Measurements from ENCODE around the gene HSPA4. TPM values are rescaled to one million over a fixed set of nuclear protein-coding genes. Genes with fewer than 3 reads are reported as not detected.

Gene HSPA4
- total RNA-seq, 1 donor from 2014 or later: 112 TPM

DNA sequence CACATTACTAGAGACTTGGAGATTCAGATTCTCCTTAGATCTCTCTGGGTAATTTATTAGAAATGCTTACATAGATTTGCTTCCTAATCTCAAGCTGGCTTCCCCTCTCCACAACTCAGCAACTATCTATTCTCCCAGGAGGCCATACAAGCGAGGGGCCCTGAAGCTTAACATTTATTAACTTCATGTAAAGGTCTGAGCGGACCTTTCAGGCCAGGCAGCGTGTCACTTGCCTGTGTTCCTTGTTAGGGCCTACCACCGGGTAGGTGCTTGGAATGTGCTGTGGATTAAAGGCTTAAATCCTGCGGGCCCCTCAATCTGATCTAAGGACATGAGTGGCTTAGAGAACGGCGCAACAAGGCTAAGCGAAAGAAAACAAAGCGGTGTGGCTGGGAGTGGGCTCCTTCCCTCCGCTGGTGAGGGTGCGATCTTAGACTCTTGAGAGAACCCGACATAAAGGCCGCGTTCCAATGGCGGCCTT, 712 bp upstream of the HSPA4 start:
- peak overlapping the region; percentile 90 for H3K4me3 Mint-ChIP-seq (ENCODE audit: unreplicated experiment)
- TF ChIP-seq, protein P1, sequence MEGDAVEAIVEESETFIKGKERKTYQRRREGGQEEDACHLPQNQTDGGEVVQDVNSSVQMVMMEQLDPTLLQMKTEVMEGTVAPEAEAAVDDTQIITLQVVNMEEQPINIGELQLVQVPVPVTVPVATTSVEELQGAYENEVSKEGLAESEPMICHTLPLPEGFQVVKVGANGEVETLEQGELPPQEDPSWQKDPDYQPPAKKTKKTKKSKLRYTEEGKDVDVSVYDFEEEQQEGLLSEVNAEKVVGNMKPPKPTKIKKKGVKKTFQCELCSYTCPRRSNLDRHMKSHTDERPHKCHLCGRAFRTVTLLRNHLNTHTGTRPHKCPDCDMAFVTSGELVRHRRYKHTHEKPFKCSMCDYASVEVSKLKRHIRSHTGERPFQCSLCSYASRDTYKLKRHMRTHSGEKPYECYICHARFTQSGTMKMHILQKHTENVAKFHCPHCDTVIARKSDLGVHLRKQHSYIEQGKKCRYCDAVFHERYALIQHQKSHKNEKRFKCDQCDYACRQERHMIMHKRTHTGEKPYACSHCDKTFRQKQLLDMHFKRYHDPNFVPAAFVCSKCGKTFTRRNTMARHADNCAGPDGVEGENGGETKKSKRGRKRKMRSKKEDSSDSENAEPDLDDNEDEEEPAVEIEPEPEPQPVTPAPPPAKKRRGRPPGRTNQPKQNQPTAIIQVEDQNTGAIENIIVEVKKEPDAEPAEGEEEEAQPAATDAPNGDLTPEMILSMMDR (IDR thresholded peaks at IDR 0.05): no peak
- no peaks in the 10 kb centered on the region for H3K27me3 Mint-ChIP-seq (ENCODE audit: low read depth)
- H3K4me1 Mint-ChIP-seq (ENCODE audit: low read depth): peaks cover 76% of the 10 kb centered on the region
- peak overlapping the region; percentile 99 for H3K27ac Mint-ChIP-seq (ENCODE audit: unreplicated experiment)
- no peak for DNase-seq (ENCODE audit: low spot score)
- no peaks in the 10 kb centered on the region for H3K36me3 Mint-ChIP-seq (ENCODE audit: low read depth)
- no peaks in the 10 kb centered on the region for H3K9me3 Mint-ChIP-seq (ENCODE audit: low read depth)

DNA sequence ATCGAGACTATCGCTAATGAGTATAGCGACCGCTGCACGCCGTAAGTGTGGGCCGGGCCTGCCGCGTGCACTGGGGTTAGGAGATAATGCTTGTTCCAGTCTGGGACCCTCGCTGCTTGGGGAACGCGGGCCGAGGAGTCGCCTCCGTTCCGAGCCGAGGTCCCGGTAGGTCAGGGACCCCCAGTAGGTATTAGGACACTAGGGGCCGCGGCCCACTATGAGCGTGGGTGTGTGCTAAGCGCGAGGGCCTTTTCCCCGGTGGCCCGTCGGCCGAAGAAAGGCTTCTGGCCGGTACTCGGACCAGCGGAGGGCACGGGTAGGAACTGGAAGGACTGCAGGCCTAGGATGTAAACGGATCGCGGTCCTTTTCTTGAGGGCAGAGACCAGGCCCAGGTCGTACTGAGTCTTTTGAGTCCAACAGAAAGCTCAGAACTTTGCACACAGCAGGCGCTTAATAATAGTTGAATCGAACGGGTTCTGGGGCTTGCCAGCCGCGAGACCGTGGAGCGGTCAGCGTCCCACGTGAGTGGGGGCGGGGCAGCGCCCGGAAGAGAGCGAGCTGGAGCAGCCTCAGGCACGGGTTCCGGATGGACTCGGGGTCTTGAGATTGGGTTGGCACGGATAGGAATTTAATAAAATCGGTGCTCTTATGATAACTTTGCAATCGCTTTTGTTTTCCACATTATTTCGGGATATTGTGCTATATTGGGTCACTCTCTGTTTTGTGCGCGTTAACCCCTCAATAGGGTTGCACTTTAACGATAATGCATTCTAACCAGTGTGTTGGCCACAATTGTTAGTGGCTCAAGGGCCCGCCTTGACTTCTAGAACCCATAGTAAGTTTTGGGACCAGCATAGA, 733 bp downstream of the HSPA4 start:
- no peak for DNase-seq (ENCODE audit: low spot score)
- Mint-ChIP-seq H3K27ac (ENCODE audit: unreplicated experiment) (peak overlapping the region; percentile 99), H3K9me3 (ENCODE audit: low read depth) (no peaks in the 10 kb centered on the region), H3K4me3 (ENCODE audit: unreplicated experiment) (peak overlapping the region; percentile 90), H3K27me3 (ENCODE audit: low read depth) (no peaks in the 10 kb centered on the region), H3K4me1 (ENCODE audit: low read depth) (peaks cover 75% of the 10 kb centered on the region), H3K36me3 (ENCODE audit: low read depth) (no peaks in the 10 kb centered on the region)
- TF ChIP-seq, protein P1 (IDR thresholded peaks at IDR 0.05): no peak

DNA sequence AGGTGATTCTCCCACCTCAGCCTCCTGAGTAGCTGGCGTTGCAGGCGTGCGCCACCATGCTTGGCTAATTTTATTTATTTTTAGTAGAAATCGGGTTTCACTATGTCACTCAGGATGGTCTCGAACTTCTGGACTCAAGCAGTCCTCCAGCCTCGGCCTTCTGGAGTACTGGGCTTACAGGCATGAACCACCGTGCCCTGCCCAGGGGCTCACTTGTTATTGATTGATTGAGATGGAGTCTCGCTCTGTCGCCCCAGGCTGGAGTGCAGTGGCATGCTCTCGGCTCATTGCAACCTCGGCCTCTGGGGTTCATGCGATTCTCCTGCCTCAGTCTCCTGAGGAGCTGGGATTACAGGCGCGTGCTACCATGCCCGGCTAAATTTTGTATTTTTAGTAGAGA, 1.6 kb downstream of the HSPA4 start:
- Mint-ChIP-seq H3K27ac (ENCODE audit: unreplicated experiment) (peak overlapping the region; percentile 99), H3K4me3 (ENCODE audit: unreplicated experiment) (peak overlapping the region; percentile 90), H3K36me3 (ENCODE audit: low read depth) (no peaks in the 10 kb centered on the region), H3K9me3 (ENCODE audit: low read depth) (no peaks in the 10 kb centered on the region), H3K27me3 (ENCODE audit: low read depth) (no peaks in the 10 kb centered on the region), H3K4me1 (ENCODE audit: low read depth) (peaks cover 73% of the 10 kb centered on the region)
- TF ChIP-seq, protein P1 (IDR thresholded peaks at IDR 0.05): no peak
- no peak for DNase-seq (ENCODE audit: low spot score)

DNA sequence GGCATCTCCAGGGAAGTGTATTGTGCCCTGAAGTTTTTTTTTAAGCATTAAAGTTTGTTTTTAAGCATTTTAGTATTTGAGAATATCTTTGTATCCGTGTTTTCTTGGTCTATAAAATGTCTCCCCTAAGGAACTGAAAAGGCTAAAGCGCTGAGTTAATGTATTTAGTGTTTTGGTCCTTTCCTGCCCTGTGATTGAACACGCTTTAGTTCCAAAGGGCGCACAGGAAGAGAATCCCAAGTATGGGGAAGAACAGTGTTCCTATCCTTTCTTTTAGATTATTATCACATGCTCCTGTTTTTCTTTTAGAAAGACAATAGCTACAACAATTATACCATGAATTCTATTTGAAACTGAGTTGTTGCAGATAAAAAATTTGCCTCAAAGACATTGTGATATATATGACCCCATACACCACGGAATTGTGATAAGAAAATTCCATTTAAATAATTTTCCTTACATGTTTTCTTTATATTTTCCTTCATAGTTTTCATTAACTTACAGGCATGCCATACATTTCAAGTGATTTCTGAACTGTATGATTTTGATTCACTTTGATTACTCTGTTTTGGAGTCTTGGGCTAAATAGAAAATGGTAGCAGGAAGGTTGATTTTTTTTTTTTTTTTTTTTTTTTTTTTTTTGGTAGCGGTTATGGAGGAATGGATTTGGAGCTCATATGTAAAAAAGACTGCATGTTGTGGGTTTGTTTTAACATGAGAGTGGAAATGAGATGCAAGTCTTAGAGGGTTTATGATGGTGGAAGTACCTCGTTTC, 3.1 kb downstream of the HSPA4 start:
- peaks cover 59% of the 10 kb centered on the region for H3K4me1 Mint-ChIP-seq (ENCODE audit: low read depth)
- H3K9me3 Mint-ChIP-seq (ENCODE audit: low read depth): no peaks in the 10 kb centered on the region
- no peaks in the 10 kb centered on the region for H3K27me3 Mint-ChIP-seq (ENCODE audit: low read depth)
- no peaks in the 10 kb centered on the region for H3K36me3 Mint-ChIP-seq (ENCODE audit: low read depth)
- H3K27ac Mint-ChIP-seq (ENCODE audit: unreplicated experiment): no peak overlapping the region
- no peak overlapping the region for H3K4me3 Mint-ChIP-seq (ENCODE audit: unreplicated experiment)
- no peak for DNase-seq (ENCODE audit: low spot score)
- TF ChIP-seq, protein P1 (IDR thresholded peaks at IDR 0.05): no peak

DNA sequence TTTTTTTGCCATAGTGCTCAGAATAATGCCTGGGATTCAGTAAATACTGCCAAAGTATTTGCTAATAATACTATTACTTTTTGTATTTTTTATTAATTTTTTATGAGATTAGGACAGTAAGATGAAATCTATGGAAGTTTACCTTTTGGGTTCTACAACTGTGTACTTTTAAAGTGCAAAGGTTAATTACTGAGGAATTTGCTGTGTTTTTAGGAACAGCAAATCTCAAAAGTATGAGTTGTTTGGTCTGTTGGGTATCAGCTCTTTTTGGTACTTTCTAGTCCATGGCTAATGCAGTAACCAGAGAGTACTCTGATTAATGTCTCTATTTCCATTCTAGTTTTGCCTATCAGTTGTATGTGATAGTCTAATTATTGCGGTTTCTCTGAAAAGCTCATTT, 5.1 kb downstream of the HSPA4 start:
- no peak overlapping the region for H3K4me3 Mint-ChIP-seq (ENCODE audit: unreplicated experiment)
- TF ChIP-seq, protein P1 (IDR thresholded peaks at IDR 0.05): no peak
- H3K27ac Mint-ChIP-seq (ENCODE audit: unreplicated experiment): no peak overlapping the region
- no peaks in the 10 kb centered on the region for H3K9me3 Mint-ChIP-seq (ENCODE audit: low read depth)
- no peaks in the 10 kb centered on the region for H3K27me3 Mint-ChIP-seq (ENCODE audit: low read depth)
- H3K36me3 Mint-ChIP-seq (ENCODE audit: low read depth): no peaks in the 10 kb centered on the region
- no peak for DNase-seq (ENCODE audit: low spot score)
- peaks cover 45% of the 10 kb centered on the region for H3K4me1 Mint-ChIP-seq (ENCODE audit: low read depth)
